Measurements from ENCODE around the gene KTI12.

DNA sequence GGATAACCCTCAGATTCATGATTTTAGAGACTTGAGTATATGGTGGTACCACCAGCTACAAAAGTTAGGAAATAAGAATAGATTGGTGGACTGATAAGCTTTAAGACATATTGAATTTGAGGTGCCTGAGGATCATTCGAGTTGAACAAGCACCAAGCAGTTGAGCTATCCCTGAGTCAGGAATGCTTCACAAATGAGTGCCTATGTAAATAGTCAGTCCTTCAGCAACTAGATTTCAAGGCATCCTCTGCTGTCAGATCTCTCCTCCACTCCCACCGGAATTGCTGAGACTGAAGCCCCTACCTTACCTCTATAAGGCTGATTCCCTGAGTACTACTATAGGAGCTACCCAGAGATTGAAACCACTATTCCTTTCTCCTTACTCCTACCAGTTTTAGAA lies 29.6 kb upstream of the KTI12 start:
- TF ChIP-seq, protein P1, sequence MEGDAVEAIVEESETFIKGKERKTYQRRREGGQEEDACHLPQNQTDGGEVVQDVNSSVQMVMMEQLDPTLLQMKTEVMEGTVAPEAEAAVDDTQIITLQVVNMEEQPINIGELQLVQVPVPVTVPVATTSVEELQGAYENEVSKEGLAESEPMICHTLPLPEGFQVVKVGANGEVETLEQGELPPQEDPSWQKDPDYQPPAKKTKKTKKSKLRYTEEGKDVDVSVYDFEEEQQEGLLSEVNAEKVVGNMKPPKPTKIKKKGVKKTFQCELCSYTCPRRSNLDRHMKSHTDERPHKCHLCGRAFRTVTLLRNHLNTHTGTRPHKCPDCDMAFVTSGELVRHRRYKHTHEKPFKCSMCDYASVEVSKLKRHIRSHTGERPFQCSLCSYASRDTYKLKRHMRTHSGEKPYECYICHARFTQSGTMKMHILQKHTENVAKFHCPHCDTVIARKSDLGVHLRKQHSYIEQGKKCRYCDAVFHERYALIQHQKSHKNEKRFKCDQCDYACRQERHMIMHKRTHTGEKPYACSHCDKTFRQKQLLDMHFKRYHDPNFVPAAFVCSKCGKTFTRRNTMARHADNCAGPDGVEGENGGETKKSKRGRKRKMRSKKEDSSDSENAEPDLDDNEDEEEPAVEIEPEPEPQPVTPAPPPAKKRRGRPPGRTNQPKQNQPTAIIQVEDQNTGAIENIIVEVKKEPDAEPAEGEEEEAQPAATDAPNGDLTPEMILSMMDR (IDR thresholded peaks at IDR 0.05; ENCODE audit: low read depth, low read length, missing input control), result no peak
- TF ChIP-seq HNF4A (conservative IDR thresholded peaks at IDR 0.05), result no peak
- no peak for TF ChIP-seq JUND (IDR thresholded peaks at IDR 0.05)
- no peak for TF ChIP-seq HNF4G (IDR thresholded peaks at IDR 0.05)
- no peak for TF ChIP-seq YY1 (IDR thresholded peaks at IDR 0.05)
- TF ChIP-seq, protein P2, sequence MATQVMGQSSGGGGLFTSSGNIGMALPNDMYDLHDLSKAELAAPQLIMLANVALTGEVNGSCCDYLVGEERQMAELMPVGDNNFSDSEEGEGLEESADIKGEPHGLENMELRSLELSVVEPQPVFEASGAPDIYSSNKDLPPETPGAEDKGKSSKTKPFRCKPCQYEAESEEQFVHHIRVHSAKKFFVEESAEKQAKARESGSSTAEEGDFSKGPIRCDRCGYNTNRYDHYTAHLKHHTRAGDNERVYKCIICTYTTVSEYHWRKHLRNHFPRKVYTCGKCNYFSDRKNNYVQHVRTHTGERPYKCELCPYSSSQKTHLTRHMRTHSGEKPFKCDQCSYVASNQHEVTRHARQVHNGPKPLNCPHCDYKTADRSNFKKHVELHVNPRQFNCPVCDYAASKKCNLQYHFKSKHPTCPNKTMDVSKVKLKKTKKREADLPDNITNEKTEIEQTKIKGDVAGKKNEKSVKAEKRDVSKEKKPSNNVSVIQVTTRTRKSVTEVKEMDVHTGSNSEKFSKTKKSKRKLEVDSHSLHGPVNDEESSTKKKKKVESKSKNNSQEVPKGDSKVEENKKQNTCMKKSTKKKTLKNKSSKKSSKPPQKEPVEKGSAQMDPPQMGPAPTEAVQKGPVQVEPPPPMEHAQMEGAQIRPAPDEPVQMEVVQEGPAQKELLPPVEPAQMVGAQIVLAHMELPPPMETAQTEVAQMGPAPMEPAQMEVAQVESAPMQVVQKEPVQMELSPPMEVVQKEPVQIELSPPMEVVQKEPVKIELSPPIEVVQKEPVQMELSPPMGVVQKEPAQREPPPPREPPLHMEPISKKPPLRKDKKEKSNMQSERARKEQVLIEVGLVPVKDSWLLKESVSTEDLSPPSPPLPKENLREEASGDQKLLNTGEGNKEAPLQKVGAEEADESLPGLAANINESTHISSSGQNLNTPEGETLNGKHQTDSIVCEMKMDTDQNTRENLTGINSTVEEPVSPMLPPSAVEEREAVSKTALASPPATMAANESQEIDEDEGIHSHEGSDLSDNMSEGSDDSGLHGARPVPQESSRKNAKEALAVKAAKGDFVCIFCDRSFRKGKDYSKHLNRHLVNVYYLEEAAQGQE (IDR thresholded peaks at IDR 0.05), result no peak
- no peak for TF ChIP-seq TAF1 (conservative IDR thresholded peaks at IDR 0.05)
- TF ChIP-seq, protein P3, sequence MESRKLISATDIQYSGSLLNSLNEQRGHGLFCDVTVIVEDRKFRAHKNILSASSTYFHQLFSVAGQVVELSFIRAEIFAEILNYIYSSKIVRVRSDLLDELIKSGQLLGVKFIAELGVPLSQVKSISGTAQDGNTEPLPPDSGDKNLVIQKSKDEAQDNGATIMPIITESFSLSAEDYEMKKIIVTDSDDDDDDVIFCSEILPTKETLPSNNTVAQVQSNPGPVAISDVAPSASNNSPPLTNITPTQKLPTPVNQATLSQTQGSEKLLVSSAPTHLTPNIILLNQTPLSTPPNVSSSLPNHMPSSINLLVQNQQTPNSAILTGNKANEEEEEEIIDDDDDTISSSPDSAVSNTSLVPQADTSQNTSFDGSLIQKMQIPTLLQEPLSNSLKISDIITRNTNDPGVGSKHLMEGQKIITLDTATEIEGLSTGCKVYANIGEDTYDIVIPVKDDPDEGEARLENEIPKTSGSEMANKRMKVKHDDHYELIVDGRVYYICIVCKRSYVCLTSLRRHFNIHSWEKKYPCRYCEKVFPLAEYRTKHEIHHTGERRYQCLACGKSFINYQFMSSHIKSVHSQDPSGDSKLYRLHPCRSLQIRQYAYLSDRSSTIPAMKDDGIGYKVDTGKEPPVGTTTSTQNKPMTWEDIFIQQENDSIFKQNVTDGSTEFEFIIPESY (IDR thresholded peaks at IDR 0.05), result no peak
- TF ChIP-seq, protein P4, sequence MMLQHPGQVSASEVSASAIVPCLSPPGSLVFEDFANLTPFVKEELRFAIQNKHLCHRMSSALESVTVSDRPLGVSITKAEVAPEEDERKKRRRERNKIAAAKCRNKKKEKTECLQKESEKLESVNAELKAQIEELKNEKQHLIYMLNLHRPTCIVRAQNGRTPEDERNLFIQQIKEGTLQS (IDR thresholded peaks at IDR 0.05), result no peak
- TF ChIP-seq, protein P5, sequence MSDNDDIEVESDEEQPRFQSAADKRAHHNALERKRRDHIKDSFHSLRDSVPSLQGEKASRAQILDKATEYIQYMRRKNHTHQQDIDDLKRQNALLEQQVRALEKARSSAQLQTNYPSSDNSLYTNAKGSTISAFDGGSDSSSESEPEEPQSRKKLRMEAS (IDR thresholded peaks at IDR 0.05), result no peak

All from liver (tissue), 3 donors.